GM04503 (cell line): Measurements from ENCODE around the gene MPHOSPH9.

ENCODE experiments used
- DNase-seq: peaks from one replicate; pipeline ENCODE4 v3.0.0-alpha.2; 2012; ENCODE audit warnings: low read depth

MPHOSPH9 gene

GRCh38 chr12:123127182-123127495 lies 105.8 kb downstream of the MPHOSPH9 start:
- DNase-seq = no peak

- peak; percentile 94 for DNase-seq
Observed at GRCh38 chr12:123126294-123127181, 106.4 kb downstream of the MPHOSPH9 start.

- no peak for DNase-seq
Observed at GRCh38 chr12:123122626-123123025, 110.3 kb downstream of the MPHOSPH9 start.

GRCh38 chr12:123121670-123122069 lies 111.3 kb downstream of the MPHOSPH9 start:
- no peak for DNase-seq

- DNase-seq = no peak
Observed at GRCh38 chr12:123120452-123121166, 112.3 kb downstream of the MPHOSPH9 start.

- no peak for DNase-seq
Observed at GRCh38 chr12:123119808-123120207, 113.1 kb downstream of the MPHOSPH9 start.

- no peak for DNase-seq
Observed at GRCh38 chr12:123118497-123118896, 114.4 kb downstream of the MPHOSPH9 start.

GRCh38 chr12:123115409-123116121 lies 117.4 kb downstream of the MPHOSPH9 start:
- DNase-seq = peak; percentile 93

GRCh38 chr12:123114304-123115083 lies 118.4 kb downstream of the MPHOSPH9 start:
- no peak for DNase-seq

- DNase-seq = no peak
Observed at GRCh38 chr12:123113026-123113425, 119.9 kb downstream of the MPHOSPH9 start.

- DNase-seq = no peak
Observed at GRCh38 chr12:123111498-123112165, 121.3 kb downstream of the MPHOSPH9 start.

GRCh38 chr12:123109319-123109772 lies 123.6 kb downstream of the MPHOSPH9 start:
- DNase-seq = no peak

- no peak for DNase-seq
Observed at GRCh38 chr12:123108682-123109066, 124.3 kb downstream of the MPHOSPH9 start.

GRCh38 chr12:123107926-123108681 lies 124.8 kb downstream of the MPHOSPH9 start:
- DNase-seq = no peak

- DNase-seq = no peak
Observed at GRCh38 chr12:123106640-123107359, 126.1 kb downstream of the MPHOSPH9 start.

GRCh38 chr12:123105211-123105826 lies 127.6 kb downstream of the MPHOSPH9 start:
- DNase-seq = no peak

- no peak for DNase-seq
Observed at GRCh38 chr12:123104809-123105208, 128.1 kb downstream of the MPHOSPH9 start.
